OCI-LY7 (cell line): Measurements from ENCODE around the gene RMND5B. TPM values are rescaled to one million over a fixed set of nuclear protein-coding genes. Genes with fewer than 3 reads are reported as not detected.

Source experiments
- BruUV-seq: library from RNA; stranded (reverse); fragments of 400-500 nt; replicated peaks from 2 replicates; lab custom pipeline; 2021; lab: Mats Ljungman, UMichigan
- CTCF ChIA-PET: fragments of 300-600 bp; sonication (Branson Sonifier 250); formaldehyde crosslinking; loops from one replicate; lab custom pipeline; 2022; ENCODE audit warnings: antibody characterized with exemption; ENCODE audit not compliant: unreplicated experiment; lab: Charles Lee
- POLR2A ChIA-PET: fragments of 300-600 bp; sonication (Branson Sonifier 250); formaldehyde crosslinking; loops from one replicate; lab custom pipeline; 2022; ENCODE audit warnings: antibody characterized with exemption; lab: Charles Lee
- DNase-seq: peaks from one replicate; pipeline ENCODE4 v3.0.0-alpha.2; 2015; ENCODE audit warnings: low spot score
- H2AFZ ChIP-seq: fragments of 200-600 bp; sonication (generic), shearing (Covaris generic); 2 replicates; pipeline ENCODE4 v1.6.1; 2014; ENCODE audit warnings: mild to moderate bottlenecking, antibody characterized with exemption, low read length, moderate library complexity
- H3K27ac ChIP-seq: fragments of 200-600 bp; sonication (generic); 2 replicates; pipeline ENCODE4 v1.5.1; 2014; ENCODE audit warnings: mixed run types, low read depth, mild to moderate bottlenecking, moderate library complexity, low read length, inconsistent platforms; ENCODE audit not compliant: poor library complexity, severe bottlenecking
- H3K36me3 ChIP-seq: fragments of 200-600 bp; sonication (generic); 2 replicates; pipeline ENCODE4 v1.6.1; 2014; ENCODE audit warnings: mild to moderate bottlenecking, antibody characterized with exemption, low read length, moderate library complexity, mixed read lengths; ENCODE audit not compliant: insufficient read depth
- H3K4me1 ChIP-seq: fragments of 200-600 bp; sonication (generic); 2 replicates; pipeline ENCODE4 v1.5.1; 2014; ENCODE audit warnings: mild to moderate bottlenecking, low read length; ENCODE audit not compliant: insufficient read depth, poor library complexity, severe bottlenecking
- H3K4me2 ChIP-seq: fragments of 200-600 bp; sonication (generic); 2 replicates; pipeline ENCODE4 v1.6.1; 2014; ENCODE audit warnings: mild to moderate bottlenecking, low read length
- H3K4me3 ChIP-seq: fragments of 200-600 bp; sonication (generic); 2 replicates; pipeline ENCODE4 v1.5.1; 2014; ENCODE audit warnings: mild to moderate bottlenecking, low read depth, low read length; ENCODE audit not compliant: poor library complexity, severe bottlenecking
- H3K79me2 ChIP-seq: fragments of 200-600 bp; sonication (generic); 2 replicates; pipeline ENCODE4 v1.6.1; 2016; ENCODE audit warnings: low read depth, mild to moderate bottlenecking, low read length, moderate library complexity, mixed read lengths; ENCODE audit not compliant: insufficient read depth
- H3K9me2 ChIP-seq: fragments of 200-600 bp; sonication (generic); 2 replicates; pipeline ENCODE4 v1.6.1; 2016; ENCODE audit warnings: mild to moderate bottlenecking, low read length, mixed read lengths; ENCODE audit not compliant: insufficient read depth
- H3K9me3 ChIP-seq: fragments of 200-600 bp; sonication (generic); 2 replicates; pipeline ENCODE4 v1.6.1; 2014; ENCODE audit warnings: mild to moderate bottlenecking, mixed run types, low read length, mixed read lengths
- H4K20me1 ChIP-seq: fragments of 200-600 bp; sonication (generic); 2 replicates; pipeline ENCODE4 v1.6.1; 2014; ENCODE audit warnings: mild to moderate bottlenecking, antibody characterized with exemption, low read length, moderate library complexity, mixed read lengths; ENCODE audit not compliant: insufficient read depth
- CTCF ChIP-seq: fragments of 200-600 bp; sonication (generic); conservative IDR thresholded peaks from 2 replicates; pipeline ENCODE4 v1.5.1; 2014; ENCODE audit warnings: mild to moderate bottlenecking, antibody characterized with exemption, low read length, moderate library complexity, mixed read lengths
- EZH2phosphoT487 ChIP-seq: fragments of 200-600 bp; sonication (generic); IDR thresholded peaks from 2 replicates; pipeline ENCODE4 v1.6.1; 2018; ENCODE audit warnings: low read depth, borderline replicate concordance, mild to moderate bottlenecking, mixed run types, antibody characterized with exemption, low read length, moderate library complexity, mixed read lengths
- intact Hi-C: fragments of 100-400 bp; cut with micrococcal nuclease; formaldehyde crosslinking; loops from one replicate; pipeline ENCODE4 v1.10.0; 2022; ENCODE audit not compliant: unreplicated experiment
- total RNA-seq, 2 experiments: library from RNA; depleted of rRNA in 1 of 2; stranded (reverse); fragments of >200 nt in 1 of 2; shearing (Covaris generic) in 1 of 2; gene quantifications; 2 replicates each; pipeline ENCODE4 v1.2.3, GENCODE V29; 2014 to 2022

RMND5B gene
- total RNA-seq, 2 experiments from 2014 or later = 63.2 to 68.3 TPM

DNA sequence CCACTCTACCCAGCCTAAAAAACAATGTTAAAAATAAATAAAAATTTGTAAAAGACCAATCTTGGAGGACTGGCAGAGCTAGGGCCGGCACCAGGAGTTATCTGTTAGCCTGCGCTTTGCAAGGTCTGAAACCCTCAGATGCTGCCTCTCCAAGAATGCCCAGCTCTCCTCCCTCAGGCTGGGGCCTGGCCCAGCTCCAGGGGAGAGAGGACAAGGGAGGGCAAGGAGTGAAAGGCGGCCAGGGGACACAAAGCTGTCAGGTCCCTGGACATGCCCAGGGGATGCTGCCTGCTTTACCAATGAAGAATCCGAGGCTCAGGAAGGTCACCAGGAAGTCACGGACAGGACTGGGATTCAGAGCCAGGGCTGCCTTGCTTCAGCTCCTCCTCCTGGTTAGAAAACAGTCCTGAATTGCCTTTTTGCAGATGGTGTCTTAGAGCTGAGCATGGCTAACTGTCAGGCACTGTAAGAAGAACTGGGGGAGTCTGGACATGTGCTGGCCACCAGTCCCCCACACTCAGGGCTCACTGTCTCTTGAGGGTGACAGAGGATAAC is 23.0 kb upstream of the RMND5B start:
- H3K4me3 ChIP-seq = no peak overlapping the region
- no peaks in the 10 kb centered on the region for H3K9me2 ChIP-seq
- TF ChIP-seq CTCF (no peak), EZH2phosphoT487 (no peak)
- no peak for DNase-seq
- no peaks in the 10 kb centered on the region; the same call in 1 of the 2 replicates for H3K9me3 ChIP-seq
- no peak overlapping the region for H2AFZ ChIP-seq
- POLR2A ChIA-PET = interaction anchor here (0.6 to 1.2 kb wide), 2 partner anchors 17 to 419 kb away, joined by 3 to 4 read pairs; no protein-coding TSS in a partner anchor
- intact Hi-C loops = no loop called here
- no peaks in the 10 kb centered on the region for H4K20me1 ChIP-seq
- no peaks in the 10 kb centered on the region for H3K36me3 ChIP-seq
- H3K4me1 ChIP-seq = peaks cover 30% of the 10 kb centered on the region
- no peak overlapping the region for H3K4me2 ChIP-seq
- no TSS peak for BruUV-seq
- peaks cover 5% of the 10 kb centered on the region; the same call in 1 of the 2 replicates for H3K79me2 ChIP-seq
- H3K27ac ChIP-seq = no peak overlapping the region
- CTCF ChIA-PET = no interaction called here

- Histone ChIP-seq H3K79me2 (peaks cover 6% of the 10 kb centered on the region; the same call in 1 of the 2 replicates), H2AFZ (no peak overlapping the region), H3K9me2 (no peaks in the 10 kb centered on the region), H3K4me1 (peaks cover 33% of the 10 kb centered on the region), H3K4me3 (no peak overlapping the region), H3K4me2 (peak overlapping the region; percentile 27; the same call in 1 of the 2 replicates), H3K27ac (no peak overlapping the region), H3K9me3 (no peaks in the 10 kb centered on the region; the same call in 1 of the 2 replicates), H3K36me3 (no peaks in the 10 kb centered on the region), H4K20me1 (no peaks in the 10 kb centered on the region)
- no peak for DNase-seq
- intact Hi-C loops = no loop called here
- CTCF ChIA-PET = no interaction called here
- BruUV-seq = no TSS peak
- POLR2A ChIA-PET = interaction anchor here (0.6 to 1.2 kb wide), 2 partner anchors 17 to 420 kb away, joined by 3 to 4 read pairs; no protein-coding TSS in a partner anchor
- TF ChIP-seq CTCF (no peak), EZH2phosphoT487 (no peak)
These were observed 22.4 kb upstream of the RMND5B start for GRCh38 chr5:178108446-178108845.

DNA sequence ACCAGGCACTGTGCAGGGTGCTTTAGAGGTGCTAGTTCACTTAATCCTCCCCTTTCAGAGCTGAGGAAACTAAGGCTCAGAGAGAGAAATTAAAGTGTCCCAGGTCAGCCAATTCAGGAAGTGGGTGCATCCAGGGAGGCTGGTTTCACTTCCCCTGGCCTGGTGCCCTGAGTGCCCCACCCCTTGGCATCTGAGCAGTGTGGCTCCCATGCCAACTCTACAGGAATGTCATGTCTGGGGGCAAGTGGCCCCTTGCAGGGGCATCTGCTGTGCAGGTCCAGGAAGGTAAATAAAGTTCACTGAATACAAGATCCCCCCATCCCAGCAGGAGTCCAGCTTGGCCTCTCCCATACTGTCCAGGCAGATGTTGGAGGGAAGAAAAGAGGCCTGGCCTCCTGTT is 21.8 kb upstream of the RMND5B start:
- no TSS peak for BruUV-seq
- Histone ChIP-seq H4K20me1 (no peaks in the 10 kb centered on the region), H2AFZ (no peak overlapping the region), H3K9me2 (no peaks in the 10 kb centered on the region), H3K79me2 (peaks cover 8% of the 10 kb centered on the region; the same call in 1 of the 2 replicates), H3K4me1 (peaks cover 33% of the 10 kb centered on the region), H3K4me3 (no peak overlapping the region), H3K4me2 (peak overlapping the region; percentile 27; the same call in 1 of the 2 replicates), H3K27ac (no peak overlapping the region), H3K36me3 (peaks cover 2% of the 10 kb centered on the region; the same call in 1 of the 2 replicates), H3K9me3 (no peaks in the 10 kb centered on the region; the same call in 1 of the 2 replicates)
- ChIA-PET POLR2A (no interaction called here), CTCF (no interaction called here)
- intact Hi-C loops = no loop called here
- DNase-seq = no peak
- TF ChIP-seq EZH2phosphoT487 = no peak
- no peak for TF ChIP-seq CTCF
